Stimulated activated CD8-positive, alpha-beta memory T cell treated with anti-CD3 and anti-CD28 coated beads, Interleukin-2, amount 100 ng/mL, for 1 hour (primary cell): ENCODE measurements around the gene IVD.

ENCODE experiments used
- DNase-seq, 2 donors: peaks; one replicate each; pipeline ENCODE4 v3.0.0-alpha.2; 2020; ENCODE audit warnings: low read depth in 2 of 2

Gene IVD

DNA sequence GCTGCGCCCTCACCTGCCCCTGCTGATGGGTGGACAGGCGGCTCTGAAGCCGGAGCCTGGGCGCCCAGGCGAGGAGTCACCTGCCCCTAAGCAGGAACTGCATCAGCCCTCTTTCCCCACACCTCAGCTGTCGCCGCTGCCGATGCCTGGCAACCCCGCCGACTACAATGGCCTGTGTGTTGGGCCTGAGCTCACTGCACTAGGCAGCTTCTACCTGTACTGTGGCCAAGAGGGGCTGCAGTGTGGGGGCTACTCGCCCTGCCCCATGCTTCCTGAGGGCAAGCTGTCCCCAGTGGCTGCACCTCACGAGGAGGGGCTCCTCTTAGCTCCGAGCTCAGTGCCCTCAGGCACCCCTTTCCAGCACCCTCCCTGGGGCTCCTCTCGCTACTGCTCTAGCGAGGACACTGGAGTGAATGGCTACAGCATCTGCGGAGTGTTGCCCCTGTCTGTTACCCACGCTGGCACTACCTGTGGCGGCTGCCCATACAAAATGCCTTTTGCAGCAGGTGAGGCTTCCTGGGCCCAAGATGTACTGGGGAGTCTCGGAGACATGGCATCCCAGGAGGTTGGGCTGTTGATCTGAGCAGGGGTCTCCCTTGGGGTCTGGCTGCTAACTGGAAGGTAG is 53.9 kb downstream of the IVD start:
- DNase-seq, result no peak

- no peak for DNase-seq
Observed at GRCh38 chr15:40460404-40460803, 54.8 kb downstream of the IVD start.

DNA sequence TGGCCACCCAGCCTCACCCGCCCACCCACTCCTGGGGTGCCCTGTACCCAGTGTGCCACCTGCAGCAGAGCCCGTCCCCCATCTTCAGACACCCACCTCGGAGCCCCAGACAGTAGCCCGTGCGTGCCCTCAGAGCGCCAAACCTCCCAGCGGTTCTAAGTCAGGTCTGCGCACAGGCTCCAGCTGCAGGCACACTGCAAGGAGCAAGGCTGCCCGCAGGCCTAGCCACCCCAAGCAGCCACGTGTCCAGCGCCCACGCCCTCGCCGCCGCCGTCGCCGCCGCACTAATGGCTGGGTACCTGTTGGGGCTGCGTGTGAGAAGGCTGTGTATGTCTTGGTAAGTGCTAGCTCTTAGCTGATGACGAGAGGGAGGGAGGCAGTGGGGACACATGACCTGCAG is 56.4 kb downstream of the IVD start:
- DNase-seq, result no peak

GRCh38 chr15:40463279-40463678 is 57.7 kb downstream of the IVD start:
- DNase-seq, result no peak

DNA sequence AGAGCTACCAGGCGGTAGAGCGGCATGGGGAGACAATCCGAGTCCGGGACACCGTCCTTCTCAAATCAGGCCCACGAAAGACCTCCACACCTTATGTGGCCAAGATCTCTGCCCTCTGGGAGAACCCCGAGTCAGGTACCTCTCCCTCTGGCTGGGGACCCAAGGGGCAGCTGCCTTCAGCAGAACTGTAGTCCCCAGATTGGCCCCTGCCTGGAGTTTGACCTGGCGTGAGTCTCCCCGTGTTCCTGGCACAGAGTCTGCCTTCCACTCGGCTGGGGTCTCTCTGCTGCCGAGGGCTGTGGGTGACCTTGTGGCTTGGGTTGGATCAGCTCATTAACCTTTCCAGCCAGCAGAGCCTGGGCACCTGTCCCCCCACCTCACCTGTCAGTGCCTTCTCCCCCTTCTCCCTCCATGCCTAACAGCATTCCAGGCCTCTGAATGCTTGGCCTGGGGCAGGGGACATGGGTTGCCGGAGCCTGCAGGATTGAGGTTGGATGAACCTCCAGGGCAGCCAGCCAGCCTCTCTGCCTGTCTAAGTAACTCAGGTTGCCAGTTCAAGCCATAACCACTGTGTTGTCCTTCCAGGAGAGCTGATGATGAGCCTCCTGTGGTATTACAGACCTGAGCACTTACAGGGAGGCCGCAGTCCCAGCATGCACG is 58.4 kb downstream of the IVD start:
- no peak for DNase-seq

DNA sequence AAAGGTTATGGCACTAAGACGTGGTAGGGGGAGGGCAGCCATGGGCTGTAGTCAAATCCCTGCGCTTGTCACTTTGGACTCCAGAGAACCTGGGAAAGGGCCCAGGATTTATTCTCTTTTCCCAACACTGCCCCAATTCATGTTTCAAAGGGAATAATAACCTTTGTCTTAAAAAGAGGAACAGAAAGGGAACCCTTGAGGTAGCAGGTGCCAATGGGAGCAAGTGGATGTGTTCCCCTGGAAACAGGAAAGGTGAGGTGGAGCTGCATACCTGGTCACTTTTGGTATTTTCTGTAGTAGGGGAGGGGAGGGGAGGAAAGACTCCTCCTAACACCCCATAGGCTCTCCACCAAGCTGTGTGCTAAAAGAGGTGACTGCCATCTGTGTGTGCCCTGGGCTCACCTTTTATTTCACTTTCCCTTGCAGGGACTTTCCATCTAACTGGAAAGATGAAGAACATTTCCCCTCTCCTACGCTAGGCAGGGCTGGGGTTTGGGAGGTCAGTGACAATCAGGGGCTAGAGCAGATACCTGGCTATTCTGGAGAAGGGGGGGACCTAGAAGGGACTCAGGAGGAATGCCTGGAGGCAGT is 59.1 kb downstream of the IVD start:
- no peak for DNase-seq

GRCh38 chr15:40465939-40466338 is 60.3 kb downstream of the IVD start:
- no peak for DNase-seq

- no peak for DNase-seq
Observed at GRCh38 chr15:40466426-40467260, 61.0 kb downstream of the IVD start.

- no peak for DNase-seq
Observed at GRCh38 chr15:40467261-40467615, 61.6 kb downstream of the IVD start.

DNA sequence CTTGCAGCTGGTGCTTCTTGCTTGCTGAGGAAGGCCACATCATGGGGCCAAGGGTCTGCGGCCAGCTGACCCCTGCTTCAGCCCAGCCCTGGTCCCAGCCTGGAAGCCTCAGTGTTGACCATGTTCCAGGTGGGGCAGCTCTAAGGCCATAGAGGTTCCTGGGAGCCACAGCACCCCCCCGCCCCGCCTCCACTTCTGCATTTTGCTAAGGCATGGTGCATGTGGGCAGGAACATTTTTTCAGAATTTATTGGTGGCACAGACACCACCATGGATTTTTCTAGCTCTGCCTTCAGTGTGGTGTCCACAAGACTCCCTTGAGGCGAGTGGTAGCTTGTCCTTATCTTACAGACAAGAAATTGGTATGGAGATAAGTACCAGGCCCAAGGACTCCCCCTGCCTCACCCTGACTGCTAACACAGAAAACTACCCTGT is 63.3 kb downstream of the IVD start:
- DNase-seq, result no peak

GRCh38 chr15:40469776-40470390 is 64.3 kb downstream of the IVD start:
- DNase-seq, result no peak

DNA sequence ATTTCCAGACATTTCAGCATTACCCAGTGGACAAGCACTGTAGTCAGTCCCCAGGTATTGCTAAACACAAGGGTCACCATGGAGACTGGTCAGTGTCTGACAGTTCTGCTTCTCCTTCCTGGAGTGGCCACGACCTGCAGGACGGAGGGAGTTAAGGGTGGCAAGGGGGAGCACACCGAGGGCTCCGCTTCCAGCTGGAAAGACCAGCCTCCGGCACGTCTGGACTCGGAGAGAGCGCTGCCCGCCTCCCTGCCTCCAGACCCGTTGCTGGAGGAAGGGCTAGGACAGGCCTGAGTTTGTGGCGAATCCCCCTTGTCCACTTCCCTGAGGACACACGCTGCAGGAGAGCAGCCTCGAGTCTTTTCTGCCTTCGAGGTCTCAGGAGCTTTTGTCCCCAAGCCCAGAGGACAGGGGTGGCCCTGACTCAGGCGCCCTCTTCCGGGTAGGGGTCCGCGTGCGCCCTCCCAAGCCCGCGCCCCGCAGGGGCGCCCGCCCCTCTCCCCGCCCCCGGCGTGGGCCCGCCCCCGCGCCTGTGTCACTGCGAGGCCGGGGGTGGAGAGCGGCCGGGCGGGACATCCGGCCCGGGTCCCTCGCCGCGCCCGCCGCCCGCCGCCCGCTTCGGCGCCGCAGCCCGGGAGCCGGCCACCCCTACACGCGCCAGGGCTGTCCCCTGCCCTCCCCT is 65.0 kb downstream of the IVD start, which contains the start of gene CHST14:
Gene CHST14, plus strand, starts transcription at position 562 of the 682 bp plus-strand sequence. CDS start 230 bp downstream, outside the sequence.
- DNase-seq, result peak in 1 of 2 donors; percentile 37
